Muscle layer of duodenum (tissue), 2 donors: Measurements from ENCODE around the gene UBE2F.
"Not testable (repeated sequence)": the region's sequence is repeated elsewhere in the genome, so short reads cannot be mapped to it uniquely, and the experiment has no call there.

Experiments used
- H3K27ac ChIP-seq: one replicate; pipeline ENCODE4 v1.7.0; 2013; ENCODE audit warnings: mild to moderate bottlenecking, low read length
- H3K27me3 ChIP-seq: one replicate; pipeline ENCODE4 v1.7.0; 2013; ENCODE audit warnings: low read depth, mild to moderate bottlenecking, control low read depth, low read length
- H3K36me3 ChIP-seq, 2 donors: one replicate each; pipeline ENCODE4 v1.7.0; 2013; ENCODE audit warnings: low read length in 2 of 2, control low read depth in 1 of 2, mild to moderate bottlenecking in 1 of 2; ENCODE audit not compliant: insufficient read depth in 2 of 2, control insufficient read depth in 1 of 2
- H3K4me1 ChIP-seq, 2 donors: one replicate each; pipeline ENCODE4 v1.7.0; 2013; ENCODE audit warnings: low read length in 2 of 2, mild to moderate bottlenecking in 2 of 2, control low read depth in 1 of 2, moderate library complexity in 1 of 2; ENCODE audit not compliant: insufficient read depth in 2 of 2, control insufficient read depth in 1 of 2
- H3K4me3 ChIP-seq, 2 donors: one replicate each; pipeline ENCODE4 v1.7.0; 2013; ENCODE audit warnings: low read length in 2 of 2, low read depth in 1 of 2, mild to moderate bottlenecking in 1 of 2
- H3K9me3 ChIP-seq, 2 donors: one replicate each; pipeline ENCODE4 v1.7.0; 2013; ENCODE audit warnings: low read length in 2 of 2, control low read depth in 1 of 2, mild to moderate bottlenecking in 1 of 2; ENCODE audit not compliant: control insufficient read depth in 1 of 2
- donor health status: healthy.

UBE2F gene

DNA sequence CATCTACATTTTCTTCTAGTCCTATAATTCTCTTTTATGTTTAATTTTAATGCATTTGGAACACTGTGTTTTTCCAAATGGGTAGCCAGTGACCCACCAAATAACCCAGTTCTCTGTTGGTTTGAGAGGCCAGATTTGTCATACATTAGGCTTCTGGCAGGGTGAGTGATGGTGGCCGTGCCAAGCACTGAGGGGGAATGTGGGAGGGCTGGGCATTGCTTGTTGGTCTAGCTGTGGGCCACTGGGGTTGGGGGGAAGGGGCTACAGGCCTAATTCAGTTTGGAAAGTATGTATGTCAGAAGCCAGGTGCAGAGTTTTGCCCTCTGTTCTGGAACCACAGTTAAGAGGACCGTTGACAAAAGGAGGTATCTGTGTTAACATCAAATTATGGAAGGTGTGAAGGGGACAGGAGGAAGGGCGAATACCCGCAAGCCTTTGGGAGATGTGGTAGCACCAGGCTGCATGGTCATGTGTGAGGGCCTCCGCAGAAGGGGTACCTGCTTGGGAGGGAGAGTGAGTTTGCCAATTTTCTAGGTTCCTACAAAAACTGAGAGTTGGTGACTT is 55.9 kb downstream of the UBE2F start:
- H3K36me3 ChIP-seq: peaks cover 10 to 31% of the 10 kb centered on the region in 2 donors
- no peaks in the 10 kb centered on the region for H3K9me3 ChIP-seq
- H3K4me3 ChIP-seq: no peak overlapping the region
- no peak overlapping the region for H3K27ac ChIP-seq
- no peaks in the 10 kb centered on the region for H3K27me3 ChIP-seq
- no peaks in the 10 kb centered on the region for H3K4me1 ChIP-seq

DNA sequence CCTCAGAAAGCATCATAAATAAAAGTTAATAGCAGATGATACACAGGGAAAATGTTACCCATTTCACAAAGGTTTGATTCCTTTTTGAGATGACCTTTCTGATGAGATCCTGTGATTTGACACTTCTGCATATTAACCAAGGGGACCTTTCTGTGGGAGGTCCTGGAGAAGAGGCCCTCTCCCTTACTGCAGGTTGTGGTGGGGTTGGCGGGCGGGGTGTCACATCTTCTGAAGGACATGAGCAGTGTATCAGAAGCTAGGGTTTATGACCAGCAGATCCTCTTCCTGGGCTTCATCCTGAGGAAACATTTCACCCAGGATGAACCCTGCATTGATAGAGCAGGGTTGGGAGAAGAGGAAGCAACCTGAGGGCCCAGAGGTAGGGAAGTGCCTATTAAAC is 56.8 kb downstream of the UBE2F start:
- H3K27ac ChIP-seq: no peak overlapping the region
- no peaks in the 10 kb centered on the region for H3K4me1 ChIP-seq
- no peak overlapping the region for H3K4me3 ChIP-seq
- H3K27me3 ChIP-seq: no peaks in the 10 kb centered on the region
- peaks cover 10 to 29% of the 10 kb centered on the region in 2 donors for H3K36me3 ChIP-seq
- no peaks in the 10 kb centered on the region for H3K9me3 ChIP-seq

DNA sequence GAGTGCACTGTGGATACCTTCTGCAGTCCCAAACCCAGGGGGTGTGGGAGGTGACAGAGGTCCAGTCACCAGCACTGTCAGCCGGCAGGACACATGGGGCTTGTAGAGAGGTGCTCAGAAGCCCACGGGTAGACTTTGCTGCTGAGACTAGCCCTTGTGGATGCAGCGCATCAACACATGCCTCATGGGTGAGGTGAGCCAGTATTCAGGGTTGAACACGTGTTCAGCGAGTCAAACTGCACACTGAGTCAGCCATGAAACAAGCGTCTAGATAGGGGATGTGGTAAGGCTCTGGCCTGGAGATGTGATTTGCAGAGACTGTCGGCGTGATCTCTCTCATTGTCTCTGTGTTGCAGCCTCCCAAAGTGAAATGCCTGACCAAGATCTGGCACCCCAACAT is 58.2 kb downstream of the UBE2F start:
- H3K36me3 ChIP-seq: peaks cover 10 to 32% of the 10 kb centered on the region in 2 donors
- no peak overlapping the region for H3K27ac ChIP-seq
- no peaks in the 10 kb centered on the region for H3K9me3 ChIP-seq
- no peaks in the 10 kb centered on the region for H3K27me3 ChIP-seq
- H3K4me1 ChIP-seq: no peaks in the 10 kb centered on the region
- H3K4me3 ChIP-seq: no peak overlapping the region

DNA sequence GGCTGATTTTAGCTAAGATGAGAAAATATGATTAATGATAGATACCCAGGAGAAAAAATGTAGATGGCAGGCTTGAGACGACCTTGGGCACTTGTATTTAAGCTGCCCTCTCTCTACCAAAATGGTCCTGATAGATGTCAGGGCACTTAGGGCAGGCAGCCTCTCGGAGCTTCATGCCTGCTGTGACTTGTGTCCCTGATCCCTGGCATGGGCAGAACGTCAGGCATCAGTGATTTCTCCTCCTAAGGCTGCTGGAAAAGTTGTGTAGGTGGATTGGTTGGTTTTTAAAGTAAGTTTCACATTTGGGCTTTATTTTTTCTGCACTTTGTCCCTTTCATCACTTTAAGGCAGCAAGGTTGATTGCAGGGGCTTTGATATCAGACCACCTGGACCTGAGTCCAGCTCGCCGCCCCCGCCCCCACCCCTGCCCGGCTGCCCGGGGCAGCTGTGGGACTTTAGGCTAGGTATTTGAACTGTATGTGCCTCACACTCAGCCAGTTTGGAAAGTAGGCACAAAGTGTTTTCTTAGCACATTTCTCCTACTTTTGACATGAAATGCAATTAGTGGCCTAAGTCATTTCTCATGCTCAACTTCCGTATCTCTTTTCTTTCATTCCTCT is 59.0 kb downstream of the UBE2F start:
- no peak overlapping the region for H3K27ac ChIP-seq
- no peaks in the 10 kb centered on the region for H3K27me3 ChIP-seq
- peaks cover 13 to 41% of the 10 kb centered on the region in 2 donors for H3K36me3 ChIP-seq
- H3K9me3 ChIP-seq: no peaks in the 10 kb centered on the region
- no peaks in the 10 kb centered on the region for H3K4me1 ChIP-seq
- H3K4me3 ChIP-seq: no peak overlapping the region

DNA sequence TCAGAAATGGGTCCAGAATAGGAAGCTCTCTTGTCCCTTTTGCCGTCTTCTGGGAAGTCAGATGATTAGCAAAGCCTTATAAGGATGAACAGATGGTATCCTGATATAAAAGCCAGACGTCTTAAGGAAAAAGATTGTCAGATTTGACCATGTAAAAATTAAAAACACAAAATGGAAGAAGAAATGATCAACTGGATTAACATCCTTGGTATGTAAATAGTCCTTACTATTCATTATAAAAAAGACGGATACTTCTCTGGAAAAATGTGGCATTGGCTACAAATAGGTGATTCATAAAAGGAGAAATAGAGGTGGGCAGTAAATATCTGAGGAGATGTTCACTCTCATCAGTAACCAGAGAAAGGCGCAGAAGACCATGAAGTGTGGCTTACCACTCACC is 60.2 kb downstream of the UBE2F start:
- Histone ChIP-seq H3K4me3 (no peak overlapping the region), H3K27ac (no peak overlapping the region), H3K4me1 (no peaks in the 10 kb centered on the region), H3K27me3 (no peaks in the 10 kb centered on the region), H3K9me3 (no peaks in the 10 kb centered on the region), H3K36me3 (peaks cover 19 to 52% of the 10 kb centered on the region in 2 donors)

- Histone ChIP-seq H3K4me3 (no peak overlapping the region), H3K4me1 (no peaks in the 10 kb centered on the region), H3K27ac (no peak overlapping the region), H3K36me3 (peaks cover 21 to 57% of the 10 kb centered on the region in 2 donors), H3K27me3 (no peaks in the 10 kb centered on the region), H3K9me3 (no peaks in the 10 kb centered on the region)
Measured at GRCh38 chr2:238027591-238028415, 61.0 kb downstream of the UBE2F start.

DNA sequence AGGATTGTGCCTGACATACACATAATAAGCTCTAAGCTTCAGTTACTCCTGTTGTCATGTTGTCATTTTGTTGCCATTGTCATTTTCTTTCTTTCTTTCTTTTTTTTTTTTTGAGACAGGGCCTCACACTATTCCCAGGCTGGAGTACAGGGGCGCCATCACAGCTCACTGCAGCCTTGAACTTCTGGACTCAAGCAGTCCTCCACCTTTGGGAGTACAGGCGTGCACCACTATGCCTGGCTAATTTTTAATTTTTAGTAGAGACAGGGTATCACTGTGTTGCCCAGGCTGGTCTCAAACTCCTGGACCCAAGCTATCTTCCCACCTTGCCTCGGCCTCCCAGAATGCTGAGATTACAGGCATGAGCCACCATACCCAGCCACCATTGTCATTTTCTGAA is 63.0 kb downstream of the UBE2F start:
- Histone ChIP-seq H3K4me3 (no peak overlapping the region), H3K9me3 (no peaks in the 10 kb centered on the region), H3K4me1 (no peaks in the 10 kb centered on the region), H3K27me3 (no peaks in the 10 kb centered on the region), H3K36me3 (peaks cover 28 to 60% of the 10 kb centered on the region in 2 donors), H3K27ac (no peak overlapping the region)

GRCh38 chr2:238030422-238031155 is 63.8 kb downstream of the UBE2F start:
- Histone ChIP-seq H3K4me1 (no peaks in the 10 kb centered on the region), H3K27me3 (no peaks in the 10 kb centered on the region), H3K4me3 (no peak overlapping the region), H3K9me3 (no peaks in the 10 kb centered on the region), H3K27ac (no peak overlapping the region), H3K36me3 (peaks cover 28 to 54% of the 10 kb centered on the region in 2 donors)

DNA sequence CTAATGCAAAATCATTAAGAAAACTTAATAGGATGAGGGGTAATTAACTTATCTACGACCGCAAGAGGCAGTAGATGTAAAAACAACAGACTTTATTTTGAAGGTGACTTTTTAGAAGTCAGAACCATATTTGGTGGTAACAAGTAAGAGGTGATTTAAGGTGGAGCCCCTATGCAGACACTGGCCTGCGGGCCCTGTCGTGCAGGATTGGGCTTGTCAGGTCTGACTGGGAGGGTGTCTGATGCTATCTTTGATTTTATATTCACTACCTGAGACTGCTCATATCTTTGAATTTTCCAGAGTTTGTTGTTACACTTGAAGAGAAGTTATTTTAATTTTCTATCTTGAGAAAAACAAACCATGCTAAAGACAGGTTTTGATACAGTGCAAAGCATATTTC is 64.9 kb downstream of the UBE2F start:
- Histone ChIP-seq H3K27me3 (no peaks in the 10 kb centered on the region), H3K4me1 (no peaks in the 10 kb centered on the region), H3K9me3 (no peaks in the 10 kb centered on the region), H3K36me3 (peaks cover 28 to 59% of the 10 kb centered on the region in 2 donors), H3K27ac (no peak overlapping the region), H3K4me3 (no peak overlapping the region)

- Histone ChIP-seq H3K36me3 (peaks cover 29 to 58% of the 10 kb centered on the region in 2 donors), H3K4me1 (no peaks in the 10 kb centered on the region), H3K9me3 (no peaks in the 10 kb centered on the region), H3K27ac (no peak overlapping the region), H3K4me3 (no peak overlapping the region), H3K27me3 (no peaks in the 10 kb centered on the region)
Measured at GRCh38 chr2:238032755-238033337, 66.0 kb downstream of the UBE2F start.

GRCh38 chr2:238033991-238034390 is 67.2 kb downstream of the UBE2F start:
- H3K27me3 ChIP-seq, H3K4me3 ChIP-seq, H3K27ac ChIP-seq, H3K4me1 ChIP-seq, H3K9me3 ChIP-seq: not testable (repeated sequence)
- peaks cover 35 to 66% of the 10 kb centered on the region in 2 donors for H3K36me3 ChIP-seq
